IMR-90 (cell line): Measurements from ENCODE around the gene PRKN. TPM values are rescaled to one million over a fixed set of nuclear protein-coding genes. Genes with fewer than 3 reads are reported as not detected.

Experiments
- ATAC-seq: fragments of 200-7000 bp; cut with Tn5 transposase; 2 replicates; pipeline ENCODE4 v1.9.1; 2020; ENCODE audit warnings: low read depth, mild to moderate bottlenecking, moderate library complexity
- BruUV-seq: library from RNA; stranded (reverse); fragments of 400-500 nt; replicated peaks from 2 replicates; lab custom pipeline; 2021; lab: Mats Ljungman, UMichigan
- CTCF ChIA-PET: fragments of 300-600 bp; formaldehyde crosslinking; extraction: SDS; loops from one replicate; lab custom pipeline; 2021; ENCODE audit warnings: antibody characterized with exemption; lab: Yijun Ruan, JAX
- POLR2A ChIA-PET: fragments of 300-600 bp; sonication (Branson Sonifier 250); formaldehyde crosslinking; loops from one replicate; lab custom pipeline; 2022; ENCODE audit warnings: antibody characterized with exemption; ENCODE audit not compliant: unreplicated experiment; lab: Charles Lee
- DNase-seq: peaks from one replicate; pipeline ENCODE4 v3.0.0; 2013
- H2AFZ ChIP-seq: replicated peaks from 2 replicates; pipeline ENCODE3; 2013; ENCODE audit warnings: low read length, mild to moderate bottlenecking; ENCODE audit not compliant: poor library complexity
- H2AK5ac ChIP-seq: 2 replicates; pipeline ENCODE4 v1.6.1; 2013; ENCODE audit warnings: low read depth, low read length, inconsistent platforms
- H2AK9ac ChIP-seq: replicated peaks from 2 replicates; pipeline ENCODE3; 2013; ENCODE audit warnings: mild to moderate bottlenecking, low read depth, low read length, moderate library complexity; ENCODE audit not compliant: poor library complexity
- H2BK120ac ChIP-seq: 2 replicates; pipeline ENCODE4 v1.6.1; 2013; ENCODE audit warnings: low read depth, low read length, inconsistent platforms
- H2BK15ac ChIP-seq: 3 replicates; pipeline ENCODE4 v1.6.1; 2013; ENCODE audit warnings: low read depth, low read length, inconsistent platforms
- H2BK20ac ChIP-seq: 2 replicates; pipeline ENCODE4 v1.6.1; 2013; ENCODE audit warnings: low read depth, mild to moderate bottlenecking, inconsistent platforms, low read length, moderate library complexity
- H2BK5ac ChIP-seq: 2 replicates; pipeline ENCODE4 v1.6.1; 2013; ENCODE audit warnings: mild to moderate bottlenecking, low read depth, low read length, inconsistent platforms; ENCODE audit not compliant: poor library complexity, severe bottlenecking
- H3K14ac ChIP-seq: replicated peaks from 2 replicates; pipeline ENCODE4 v1.6.1; 2013; ENCODE audit warnings: low read depth, low read length, inconsistent platforms
- H3K18ac ChIP-seq: 2 replicates; pipeline ENCODE4 v1.6.1; 2013; ENCODE audit warnings: low read depth, low read length, control low read depth
- H3K23ac ChIP-seq: 2 replicates; pipeline ENCODE4 v1.6.1; 2013; ENCODE audit warnings: low read depth, low read length, inconsistent platforms
- H3K27ac ChIP-seq: 2 replicates; pipeline ENCODE4 v1.5.1; 2013; ENCODE audit warnings: mild to moderate bottlenecking, control low read depth, low read length; ENCODE audit not compliant: insufficient read depth
- H3K27me3 ChIP-seq: 2 replicates; pipeline ENCODE4 v1.6.1; 2013; ENCODE audit warnings: low read length; ENCODE audit not compliant: control insufficient read depth, insufficient read depth
- H3K36me3 ChIP-seq: 2 replicates; pipeline ENCODE4 v1.6.1; 2013; ENCODE audit warnings: low read length, mixed read lengths; ENCODE audit not compliant: control insufficient read depth, insufficient read depth
- H3K4ac ChIP-seq: 2 replicates; pipeline ENCODE4 v1.6.1; 2013; ENCODE audit warnings: low read depth, low read length, inconsistent platforms
- H3K4me1 ChIP-seq: 2 replicates; pipeline ENCODE4 v1.6.1; 2013; ENCODE audit warnings: low read length, mixed read lengths; ENCODE audit not compliant: control insufficient read depth, insufficient read depth
- H3K4me2 ChIP-seq: 2 replicates; pipeline ENCODE4 v1.6.1; 2013; ENCODE audit warnings: low read depth, mild to moderate bottlenecking, control low read depth, low read length, moderate library complexity
- H3K4me3 ChIP-seq: 2 replicates; pipeline ENCODE4 v1.5.1; 2013; ENCODE audit warnings: low read depth, mild to moderate bottlenecking, control low read depth, low read length, moderate library complexity; ENCODE audit not compliant: insufficient read depth
- H3K56ac ChIP-seq: 2 replicates; pipeline ENCODE4 v1.6.1; 2013; ENCODE audit warnings: low read length, inconsistent platforms; ENCODE audit not compliant: insufficient read depth; ENCODE audit errors: extremely low read depth
- H3K79me1 ChIP-seq, 2 experiments: 2 replicates each; pipeline ENCODE4 v1.6.1; 2013; ENCODE audit warnings: low read length in 2 of 2, inconsistent platforms in 1 of 2, low read depth in 1 of 2
- H3K9ac ChIP-seq: 2 replicates; pipeline ENCODE4 v1.6.1; 2013; ENCODE audit warnings: low read depth, low read length, control low read depth
- H3K9me1 ChIP-seq: 2 replicates; pipeline ENCODE4 v1.6.1; 2013; ENCODE audit warnings: low read length, inconsistent platforms; ENCODE audit not compliant: insufficient read depth
- H3K9me3 ChIP-seq: 2 replicates; pipeline ENCODE4 v1.6.1; 2013; ENCODE audit warnings: low read length; ENCODE audit not compliant: control insufficient read depth, insufficient read depth
- H4K20me1 ChIP-seq: 2 replicates; pipeline ENCODE4 v1.6.1; 2013; ENCODE audit warnings: low read length, inconsistent platforms; ENCODE audit not compliant: insufficient read depth
- H4K5ac ChIP-seq: 2 replicates; pipeline ENCODE4 v1.6.1; 2013; ENCODE audit warnings: mild to moderate bottlenecking, low read depth, low read length, control low read depth
- H4K8ac ChIP-seq, 2 experiments: 2 replicates each; pipeline ENCODE4 v1.6.1; 2013; ENCODE audit warnings: low read depth in 2 of 2, low read length in 2 of 2, control low read depth in 1 of 2, inconsistent platforms in 1 of 2
- H4K91ac ChIP-seq: 2 replicates; pipeline ENCODE4 v1.6.1; 2013; ENCODE audit warnings: low read depth, low read length, inconsistent platforms; ENCODE audit not compliant: insufficient read depth
- FOS ChIP-seq: fragments of 150-350 bp; IDR thresholded peaks from 2 replicates; pipeline ENCODE4 v1.6.1; 2016; ENCODE audit warnings: low read depth, low read length
- MAZ ChIP-seq: IDR thresholded peaks from 2 replicates; pipeline ENCODE4 v1.6.1; 2012; ENCODE audit warnings: low read depth, mild to moderate bottlenecking, low read length, improper control_type of control experiment, moderate library complexity, borderline replicate concordance
- MXI1 ChIP-seq: IDR thresholded peaks from 2 replicates; pipeline ENCODE4 v1.6.1; 2012; ENCODE audit warnings: low read depth, mild to moderate bottlenecking, low read length, moderate library complexity, borderline replicate concordance
- POLR2A ChIP-seq: IDR thresholded peaks from 2 replicates; pipeline ENCODE4 v1.6.1; 2012; ENCODE audit warnings: mild to moderate bottlenecking, low read depth, low read length
- RFX5 ChIP-seq: IDR thresholded peaks from 2 replicates; pipeline ENCODE4 v1.8.0; 2012; ENCODE audit warnings: low read depth, mild to moderate bottlenecking, low read length, moderate library complexity
- SMC3 ChIP-seq: fragments of 150-350 bp; IDR thresholded peaks from 2 replicates; pipeline ENCODE4 v1.6.1; 2016; ENCODE audit warnings: low read depth, mild to moderate bottlenecking, antibody characterized with exemption, low read length, moderate library complexity
- WGBS, 2 experiments: methylation state at CpG; one replicate each; pipeline versions ENCODE4 v1.1.5 to v1.1.7; 2013; ENCODE audit warnings: missing lambda C conversion rate in 2 of 2; ENCODE audit not compliant: insufficient read length in 1 of 2; ENCODE audit errors: extremely low coverage in 2 of 2; 5-methylcytosine and 5-hydroxymethylcytosine counted together
- dilution Hi-C: fragments of 300-500 bp; cut with HindIII; formaldehyde crosslinking; loops from one replicate; pipeline ENCODE4 v1.14.3; 2018; ENCODE audit warnings: low sequenced_read_pairs; ENCODE audit not compliant: unreplicated experiment
- in situ Hi-C: fragments of 300-500 bp; cut with MboI; formaldehyde crosslinking; loops from 3 replicates; pipeline ENCODE4 v1.14.3; 2019; ENCODE audit warnings: low sequenced_read_pairs, inconsistent platforms, mixed read lengths
- intact Hi-C: fragments of 100-400 bp; cut with micrococcal nuclease; formaldehyde crosslinking; loops from 2 replicates; pipeline ENCODE4 v1.10.0; 2022
- polyA plus RNA-seq, 3 experiments: library from polyadenylated mRNA; depleted of rRNA; stranded (reverse); fragments of >200 nt; gene quantifications; 2 replicates each; pipeline ENCODE4 v1.2.3, GENCODE V29; 2012; ENCODE audit warnings: low replicate concordance in 1 of 3
- total RNA-seq: library from RNA; depleted of rRNA; stranded (reverse); fragments of >200 nt; gene quantifications from 2 replicates; pipeline ENCODE4 v1.2.3, GENCODE V29; 2012
- TF ChIP-seq, protein P1 (sequence below): fragments of 150-350 bp; IDR thresholded peaks from 2 replicates; pipeline ENCODE4 v1.6.1; 2017; ENCODE audit warnings: mild to moderate bottlenecking, antibody characterized with exemption, low read length, low read depth

The PRKN gene
- total and polyA plus RNA-seq, 2 of the 4 experiments (the other 2 are of a cell fraction) = 0.15 to 0.18 TPM

DNA sequence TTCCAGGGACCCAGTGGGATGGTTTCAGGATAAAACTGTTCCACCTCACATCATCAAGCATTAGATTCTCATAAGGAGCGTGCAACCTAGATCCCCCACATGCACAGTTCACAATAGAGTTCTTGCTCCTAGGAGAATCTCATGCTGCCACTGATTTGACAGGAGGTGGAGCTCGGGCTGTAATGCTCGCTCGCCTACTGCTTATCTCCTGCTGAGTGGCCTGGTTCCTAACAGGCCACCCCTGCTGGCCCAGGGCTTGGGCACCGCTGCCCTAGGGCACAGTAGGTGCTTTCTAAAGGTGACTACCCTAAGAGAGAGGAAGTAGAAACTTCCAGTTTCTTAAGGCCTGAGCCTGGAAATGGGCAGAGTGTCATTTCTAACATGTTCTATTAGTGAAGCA lies 656.9 kb downstream of the PRKN start:
- H4K5ac ChIP-seq = no peak overlapping the region
- no peak overlapping the region for H3K56ac ChIP-seq
- H2BK20ac ChIP-seq = no peak overlapping the region
- in situ Hi-C loops = no loop called here
- ATAC-seq (no peak), DNase-seq (no peak)
- no peak overlapping the region for H4K91ac ChIP-seq
- BruUV-seq = no TSS peak
- ChIA-PET POLR2A (no interaction called here), CTCF (no interaction called here)
- dilution Hi-C loops = no loop called here
- intact Hi-C loops = no loop called here
- no peak overlapping the region for H4K8ac ChIP-seq
- no peak overlapping the region for H3K23ac ChIP-seq
- no peak overlapping the region for H2BK5ac ChIP-seq
- no peaks in the 10 kb centered on the region for H3K4me1 ChIP-seq
- no peak overlapping the region for H3K27ac ChIP-seq
- no peak overlapping the region for H3K14ac ChIP-seq
- WGBS, 2 experiments = no CpG with 5 or more reads among the region's 5 CpGs
- no peak overlapping the region for H3K9ac ChIP-seq
- H2AK5ac ChIP-seq = no peak overlapping the region
- no peaks in the 10 kb centered on the region for H3K9me1 ChIP-seq
- H2AK9ac ChIP-seq = no peak overlapping the region
- no peak overlapping the region for H3K4me3 ChIP-seq
- H2BK120ac ChIP-seq = no peak overlapping the region
- TF ChIP-seq SMC3 = no peak
- no peak for TF ChIP-seq MAZ
- TF ChIP-seq MXI1 = no peak
- TF ChIP-seq RFX5 = no peak
- TF ChIP-seq, protein P1, sequence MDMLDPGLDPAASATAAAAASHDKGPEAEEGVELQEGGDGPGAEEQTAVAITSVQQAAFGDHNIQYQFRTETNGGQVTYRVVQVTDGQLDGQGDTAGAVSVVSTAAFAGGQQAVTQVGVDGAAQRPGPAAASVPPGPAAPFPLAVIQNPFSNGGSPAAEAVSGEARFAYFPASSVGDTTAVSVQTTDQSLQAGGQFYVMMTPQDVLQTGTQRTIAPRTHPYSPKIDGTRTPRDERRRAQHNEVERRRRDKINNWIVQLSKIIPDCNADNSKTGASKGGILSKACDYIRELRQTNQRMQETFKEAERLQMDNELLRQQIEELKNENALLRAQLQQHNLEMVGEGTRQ = no peak
- TF ChIP-seq POLR2A = no peak
- TF ChIP-seq FOS = no peak
- no peak overlapping the region for H2BK15ac ChIP-seq
- no peak overlapping the region for H3K4ac ChIP-seq
- no peaks in the 10 kb centered on the region for H3K79me1 ChIP-seq
- H3K9me3 ChIP-seq = peaks cover 17% of the 10 kb centered on the region
- H3K18ac ChIP-seq = no peak overlapping the region
- H3K27me3 ChIP-seq = no peaks in the 10 kb centered on the region
- H2AFZ ChIP-seq = no peak overlapping the region
- no peaks in the 10 kb centered on the region for H4K20me1 ChIP-seq
- H3K36me3 ChIP-seq = no peaks in the 10 kb centered on the region
- no peak overlapping the region for H3K4me2 ChIP-seq
